ENCODE results near the gene FUT3.
A peak's percentile ranks its signal among the peaks of the same experiment; 100 is the strongest.
"Not testable (repeated sequence)": the region's sequence is repeated elsewhere in the genome, so short reads cannot be mapped to it uniquely, and the experiment has no call there.

Gene FUT3

GRCh38 chr19:5882421-5882968 is 31.2 kb upstream of the FUT3 start:
- no peak for FAIRE-seq

GRCh38 chr19:5881543-5882299 is 30.5 kb upstream of the FUT3 start:
- FAIRE-seq: no peak
- DNase-seq (ENCODE audit: insufficient read length, low spot score): no peak

More at GRCh38 chr19:5882421-5882968, 31.2 kb upstream of the FUT3 start:
- no peak for DNase-seq (ENCODE audit: insufficient read length, low spot score)

GRCh38 chr19:5880604-5881078 is 29.4 kb upstream of the FUT3 start:
- no peak for FAIRE-seq
- no peak for DNase-seq (ENCODE audit: insufficient read length, low spot score)

GRCh38 chr19:5880196-5880595 is 28.9 kb upstream of the FUT3 start:
- DNase-seq (ENCODE audit: insufficient read length, low spot score) (no peak), FAIRE-seq (no peak)

GRCh38 chr19:5877882-5878281 is 26.6 kb upstream of the FUT3 start:
- DNase-seq (ENCODE audit: insufficient read length, low spot score) (no peak), FAIRE-seq (no peak)

- DNase-seq (ENCODE audit: insufficient read length, low spot score) (no peak), FAIRE-seq (no peak)
Observed at GRCh38 chr19:5877427-5877826, 26.2 kb upstream of the FUT3 start.

GRCh38 chr19:5874496-5874895 is 23.2 kb upstream of the FUT3 start:
- DNase-seq (ENCODE audit: insufficient read length, low spot score); FAIRE-seq: not testable (repeated sequence)

GRCh38 chr19:5873617-5874199 is 22.5 kb upstream of the FUT3 start:
- FAIRE-seq (no peak), DNase-seq (ENCODE audit: insufficient read length, low spot score) (no peak)

GRCh38 chr19:5870986-5871394 is 19.7 kb upstream of the FUT3 start:
- FAIRE-seq (no peak), DNase-seq (ENCODE audit: insufficient read length, low spot score) (no peak)

- no peak for DNase-seq (ENCODE audit: insufficient read length, low spot score)
Observed at GRCh38 chr19:5867201-5868136, 16.2 kb upstream of the FUT3 start.

GRCh38 chr19:5865772-5866171 is 14.5 kb upstream of the FUT3 start:
- FAIRE-seq (no peak), DNase-seq (ENCODE audit: insufficient read length, low spot score) (no peak)

More at GRCh38 chr19:5867201-5868136, 16.2 kb upstream of the FUT3 start:
- FAIRE-seq: no peak

GRCh38 chr19:5864725-5865486 is 13.7 kb upstream of the FUT3 start:
- peak; percentile 9 for FAIRE-seq
- no peak for DNase-seq (ENCODE audit: insufficient read length, low spot score)

GRCh38 chr19:5864013-5864720 is 12.9 kb upstream of the FUT3 start:
- FAIRE-seq: no peak
- no peak for DNase-seq (ENCODE audit: insufficient read length, low spot score)

GRCh38 chr19:5863030-5863665 is 11.9 kb upstream of the FUT3 start:
- FAIRE-seq (no peak), DNase-seq (ENCODE audit: insufficient read length, low spot score) (no peak)

- DNase-seq (ENCODE audit: insufficient read length, low spot score) (no peak), FAIRE-seq (no peak)
Observed at GRCh38 chr19:5857203-5858081, 6.2 kb upstream of the FUT3 start.

- not testable (repeated sequence) for FAIRE-seq; DNase-seq (ENCODE audit: insufficient read length, low spot score)
Observed at GRCh38 chr19:5855151-5855550, 3.9 kb upstream of the FUT3 start.

GRCh38 chr19:5854121-5854520 is 2.9 kb upstream of the FUT3 start:
- DNase-seq (ENCODE audit: insufficient read length, low spot score); FAIRE-seq: not testable (repeated sequence)

- FAIRE-seq (no peak), DNase-seq (ENCODE audit: insufficient read length, low spot score) (no peak)
Observed at GRCh38 chr19:5850743-5851293, 431 bp downstream of the FUT3 start.

All from HTR-8/SVneo (cell line).